HG03103 (cell line): ENCODE data around the gene RANGRF.

ENCODE experiments used
- ATAC-seq: cut with Tn5 transposase; IDR thresholded peaks from one replicate; pipeline ENCODE4 v1.9.1; 2021; ENCODE audit warnings: low read depth; ENCODE audit not compliant: unreplicated experiment

Gene RANGRF

GRCh38 chr17:8273884-8274444, 14.5 kb upstream of the RANGRF start:
- ATAC-seq: no peak

GRCh38 chr17:8274816-8275215, 13.7 kb upstream of the RANGRF start:
- ATAC-seq: no peak

GRCh38 chr17:8275421-8276290, 12.8 kb upstream of the RANGRF start:
- no peak for ATAC-seq

GRCh38 chr17:8277317-8277716, 11.2 kb upstream of the RANGRF start:
- ATAC-seq: no peak

GRCh38 chr17:8282345-8282744, 6.1 kb upstream of the RANGRF start:
- no peak for ATAC-seq

GRCh38 chr17:8283356-8283755, 5.1 kb upstream of the RANGRF start:
- no peak for ATAC-seq

- ATAC-seq: no peak
Observed at GRCh38 chr17:8284126-8284525, 4.3 kb upstream of the RANGRF start.

- no peak for ATAC-seq
Observed at GRCh38 chr17:8285270-8286181, 2.9 kb upstream of the RANGRF start.

GRCh38 chr17:8287651-8288335, 677 bp upstream of the RANGRF start:
- no peak for ATAC-seq

- no peak for ATAC-seq
Observed at GRCh38 chr17:8289103-8289397, 580 bp downstream of the RANGRF start.

- ATAC-seq: no peak
Observed at GRCh38 chr17:8290043-8290442, 1.6 kb downstream of the RANGRF start.

GRCh38 chr17:8292639-8293395, 4.3 kb downstream of the RANGRF start:
- ATAC-seq: no peak

- ATAC-seq: no peak
Observed at GRCh38 chr17:8294361-8294760, 5.9 kb downstream of the RANGRF start.

- peak; percentile 10 for ATAC-seq
Observed at GRCh38 chr17:8294814-8295316, 6.4 kb downstream of the RANGRF start.

- ATAC-seq: no peak
Observed at GRCh38 chr17:8300226-8300625, 11.8 kb downstream of the RANGRF start.

- no peak for ATAC-seq
Observed at GRCh38 chr17:8300627-8301242, 12.3 kb downstream of the RANGRF start.

GRCh38 chr17:8310601-8311123, 22.2 kb downstream of the RANGRF start:
- no peak for ATAC-seq

GRCh38 chr17:8311131-8311790, 22.8 kb downstream of the RANGRF start:
- ATAC-seq: no peak

GRCh38 chr17:8312251-8312650, 23.8 kb downstream of the RANGRF start:
- no peak for ATAC-seq
